WI38 (cell line): ENCODE data around the gene POMT2.

ENCODE experiments used
- H3K4me3 ChIP-seq: 2 replicates; pipeline ENCODE4 v1.5.1; 2011; ENCODE audit warnings: low read depth, mild to moderate bottlenecking, control low read depth, low read length
- TF ChIP-seq, protein P1 (sequence below): IDR thresholded peaks from 2 replicates; pipeline ENCODE4 v1.5.1; 2012; ENCODE audit warnings: low read depth, mild to moderate bottlenecking, control low read depth, low read length

The POMT2 gene

DNA sequence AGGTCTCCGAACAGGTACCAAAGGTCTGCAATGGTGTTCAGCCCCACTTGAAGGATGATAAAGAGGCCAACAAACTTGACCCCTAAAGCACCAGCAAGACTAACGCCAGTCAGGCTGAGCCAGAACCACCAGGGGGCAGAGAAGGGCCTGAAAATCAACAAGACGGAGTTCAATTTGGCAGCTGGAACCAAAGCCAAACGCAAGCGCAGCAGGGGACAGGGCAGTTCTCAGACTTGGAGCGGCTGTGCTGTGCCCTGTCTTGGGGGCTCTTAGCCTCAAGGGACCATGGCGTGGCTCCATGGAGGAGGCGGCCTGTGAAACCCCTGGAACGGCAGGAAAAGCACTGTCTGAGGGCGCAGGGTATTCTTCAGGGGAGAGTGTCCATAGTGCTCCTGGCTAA is 19.6 kb downstream of the POMT2 start:
- H3K4me3 ChIP-seq, result no peak overlapping the region
- TF ChIP-seq, protein P1, sequence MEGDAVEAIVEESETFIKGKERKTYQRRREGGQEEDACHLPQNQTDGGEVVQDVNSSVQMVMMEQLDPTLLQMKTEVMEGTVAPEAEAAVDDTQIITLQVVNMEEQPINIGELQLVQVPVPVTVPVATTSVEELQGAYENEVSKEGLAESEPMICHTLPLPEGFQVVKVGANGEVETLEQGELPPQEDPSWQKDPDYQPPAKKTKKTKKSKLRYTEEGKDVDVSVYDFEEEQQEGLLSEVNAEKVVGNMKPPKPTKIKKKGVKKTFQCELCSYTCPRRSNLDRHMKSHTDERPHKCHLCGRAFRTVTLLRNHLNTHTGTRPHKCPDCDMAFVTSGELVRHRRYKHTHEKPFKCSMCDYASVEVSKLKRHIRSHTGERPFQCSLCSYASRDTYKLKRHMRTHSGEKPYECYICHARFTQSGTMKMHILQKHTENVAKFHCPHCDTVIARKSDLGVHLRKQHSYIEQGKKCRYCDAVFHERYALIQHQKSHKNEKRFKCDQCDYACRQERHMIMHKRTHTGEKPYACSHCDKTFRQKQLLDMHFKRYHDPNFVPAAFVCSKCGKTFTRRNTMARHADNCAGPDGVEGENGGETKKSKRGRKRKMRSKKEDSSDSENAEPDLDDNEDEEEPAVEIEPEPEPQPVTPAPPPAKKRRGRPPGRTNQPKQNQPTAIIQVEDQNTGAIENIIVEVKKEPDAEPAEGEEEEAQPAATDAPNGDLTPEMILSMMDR, result peak; percentile 92

DNA sequence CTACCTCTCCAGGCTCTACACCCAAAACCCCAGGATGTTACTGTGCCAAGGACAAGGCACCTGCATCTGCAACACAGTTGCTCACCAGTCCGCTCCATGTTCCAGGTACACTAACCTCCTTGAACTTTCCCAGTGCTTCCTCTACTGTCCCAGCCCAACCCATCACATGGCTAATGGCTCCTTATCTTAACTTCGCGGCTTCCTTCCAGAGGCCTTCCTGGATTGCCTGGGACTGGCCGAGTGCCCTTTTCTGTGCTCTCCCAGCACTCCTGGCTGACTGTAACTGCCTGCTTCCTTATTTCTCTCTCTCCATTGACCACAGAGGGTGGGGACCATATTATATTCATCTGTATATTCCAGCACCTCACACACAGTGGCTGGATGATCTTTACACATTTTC is 20.9 kb downstream of the POMT2 start:
- H3K4me3 ChIP-seq, result no peak overlapping the region
- TF ChIP-seq, protein P1, result no peak

DNA sequence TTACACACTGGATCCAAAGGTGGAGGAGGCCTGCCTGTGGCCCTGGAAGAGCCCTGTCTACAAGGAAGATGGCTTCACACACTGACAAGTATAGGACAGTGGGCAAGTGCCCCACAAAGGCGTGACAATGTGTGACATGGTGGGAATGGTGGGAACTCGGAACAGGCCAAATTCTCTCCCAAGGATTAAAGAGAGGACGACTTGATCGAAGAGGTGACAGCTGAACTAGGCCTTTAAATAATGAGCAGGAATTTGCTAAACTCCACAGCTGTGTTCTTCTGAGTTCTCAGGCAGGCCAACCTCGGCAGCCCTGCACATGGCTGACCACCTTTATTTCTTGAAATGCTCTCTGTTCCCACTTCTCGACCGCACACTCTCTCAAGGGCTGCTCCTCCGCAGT is 23.8 kb downstream of the POMT2 start:
- H3K4me3 ChIP-seq, result no peak overlapping the region
- TF ChIP-seq, protein P1, result no peak

DNA sequence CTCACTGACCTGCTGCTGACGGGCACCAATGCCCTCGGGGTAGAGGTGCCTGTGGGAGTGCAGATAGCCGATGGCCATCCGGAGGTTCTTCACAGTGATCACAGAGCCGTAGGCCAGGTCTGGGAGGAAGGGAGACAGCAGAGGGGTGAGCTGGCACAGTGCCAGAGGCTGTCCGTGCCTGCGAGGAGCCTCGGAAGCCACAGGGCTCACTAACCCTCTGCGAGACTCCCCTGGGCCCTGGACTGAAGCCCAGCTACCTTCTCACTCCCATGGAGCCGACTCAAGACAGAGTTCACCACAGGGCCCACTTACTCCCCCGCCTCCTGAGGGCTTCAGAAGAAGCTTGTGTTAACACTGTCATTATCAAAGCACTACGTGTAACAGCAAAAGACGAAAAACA is 24.5 kb downstream of the POMT2 start:
- no peak overlapping the region for H3K4me3 ChIP-seq
- TF ChIP-seq, protein P1, result no peak

DNA sequence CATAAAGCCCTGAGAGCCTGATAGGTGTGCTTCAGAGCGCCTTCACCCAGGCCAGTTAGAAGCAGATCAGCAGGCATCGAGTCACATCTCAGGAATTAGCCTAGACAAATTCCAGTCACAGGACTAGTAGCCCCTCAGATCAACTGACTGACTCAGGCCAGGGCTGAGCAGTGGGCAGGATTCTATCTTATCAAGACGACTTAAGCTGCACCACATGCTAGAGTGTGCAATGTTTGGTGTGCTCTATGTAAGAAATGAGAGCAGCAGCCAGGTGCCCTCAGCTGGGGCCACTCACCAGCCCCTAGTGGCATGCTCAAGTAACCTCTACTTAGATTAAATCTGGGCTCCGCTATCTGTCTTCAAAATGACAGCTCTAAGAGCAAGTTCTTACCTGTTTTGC is 30.0 kb downstream of the POMT2 start:
- no peak overlapping the region for H3K4me3 ChIP-seq
- TF ChIP-seq, protein P1, result no peak

DNA sequence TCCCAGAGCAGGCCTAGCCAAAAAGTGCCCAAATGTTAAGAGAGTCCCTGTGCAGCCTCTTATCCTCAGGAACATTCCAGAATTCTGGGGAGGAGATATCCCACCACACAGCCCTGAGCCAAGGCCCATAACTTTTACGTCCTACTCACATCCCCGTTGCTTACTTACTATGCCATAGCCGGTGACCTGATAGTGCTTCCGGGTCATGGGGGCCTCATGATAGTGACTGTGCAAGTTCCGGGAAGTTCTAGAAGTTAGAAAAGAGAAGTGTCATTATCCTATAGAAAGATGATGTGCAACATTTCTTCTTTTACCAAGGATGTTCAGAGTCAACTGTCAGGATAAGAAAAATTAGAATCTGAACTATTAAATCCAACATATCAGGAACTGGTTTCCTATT is 34.1 kb downstream of the POMT2 start:
- TF ChIP-seq, protein P1, result no peak
- no peak overlapping the region for H3K4me3 ChIP-seq

DNA sequence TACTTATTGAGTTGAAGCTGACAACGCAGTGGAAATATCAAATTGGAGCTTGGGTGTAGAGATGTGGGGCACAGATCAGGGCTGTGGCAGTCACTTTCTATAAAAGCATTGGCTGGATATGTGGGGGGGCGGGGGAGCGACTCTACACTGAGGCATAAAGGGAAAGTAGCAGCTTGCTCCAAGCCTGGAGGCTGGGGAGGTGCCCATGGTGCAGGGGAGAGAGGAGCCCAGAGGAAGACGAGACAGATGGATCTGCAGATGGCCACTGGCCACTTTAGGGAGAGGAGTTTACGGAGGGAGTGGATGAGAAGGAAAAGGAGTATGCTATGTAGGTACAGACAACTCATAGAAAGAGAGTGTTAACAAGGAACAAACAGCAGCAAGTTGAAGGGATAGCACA is 36.2 kb downstream of the POMT2 start:
- TF ChIP-seq, protein P1, result no peak

More for the DNA sequence above, 36.2 kb downstream of the POMT2 start:
- no peak overlapping the region for H3K4me3 ChIP-seq
